LNCaP clone FGC (cell line): ENCODE data around the gene STIM1.

Experiments used
- DNase-seq: peaks from one replicate; pipeline ENCODE4 v3.0.0-alpha.2; 2011; ENCODE audit warnings: low read depth
- H3K4me3 ChIP-seq: 2 replicates; pipeline ENCODE4 v1.5.1; 2011; ENCODE audit warnings: mild to moderate bottlenecking, low read depth, low read length, control low read depth
- TF ChIP-seq, protein P1 (sequence below): IDR thresholded peaks from 2 replicates; pipeline ENCODE4 v1.5.1; 2012; ENCODE audit warnings: mild to moderate bottlenecking; ENCODE audit not compliant: control insufficient read depth, insufficient read depth; ENCODE audit errors: extremely low read depth

STIM1 gene

DNA sequence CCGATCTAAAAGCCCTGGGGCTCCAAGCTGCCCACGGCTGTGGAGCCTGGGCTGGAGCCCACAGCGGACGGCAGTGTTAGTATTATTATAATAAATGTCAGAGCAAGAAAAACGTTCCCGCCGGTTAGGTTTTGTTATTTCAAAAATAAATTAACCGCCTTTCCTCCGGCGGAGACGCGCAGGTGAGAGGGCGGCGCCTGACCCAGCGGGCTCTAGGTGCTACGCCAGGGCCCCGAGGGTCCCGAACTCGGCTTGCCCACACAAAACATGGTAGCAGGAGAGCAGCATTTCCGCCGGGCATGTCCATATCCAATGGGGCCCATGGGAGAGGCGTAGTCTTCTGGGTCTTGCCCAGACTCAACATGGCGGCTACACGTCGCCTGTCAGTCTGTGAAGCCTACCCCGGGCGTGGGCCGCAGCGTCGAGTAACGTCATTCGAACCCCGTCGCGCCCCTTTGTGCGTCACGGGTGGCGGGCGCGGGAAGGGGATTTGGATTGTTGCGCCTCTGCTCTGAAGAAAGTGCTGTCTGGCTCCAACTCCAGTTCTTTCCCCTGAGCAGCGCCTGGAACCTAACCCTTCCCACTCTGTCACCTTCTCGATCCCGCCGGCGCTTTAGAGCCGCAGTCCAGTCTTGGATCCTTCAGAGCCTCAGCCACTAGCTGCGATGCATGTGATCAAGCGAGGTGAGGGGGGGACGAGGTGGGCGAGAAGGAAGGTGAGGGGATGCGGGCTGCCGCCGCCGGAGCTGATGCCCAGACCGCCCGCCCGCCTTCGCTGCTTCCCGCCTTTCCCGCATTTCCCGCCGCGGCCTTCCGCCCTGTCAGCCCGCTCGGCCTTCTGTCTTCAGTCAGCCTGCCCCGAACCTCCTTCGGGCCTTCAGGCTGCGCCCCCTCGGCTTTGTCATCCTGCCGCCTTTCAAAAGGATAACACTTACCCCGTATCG, 239.2 kb downstream of the STIM1 start, which contains the start of gene RRM1:
RRM1 (plus strand) TSS at position 452 of the 944 bp plus-strand sequence; CDS start at position 666, 214 bp downstream.
- TF ChIP-seq, protein P1, sequence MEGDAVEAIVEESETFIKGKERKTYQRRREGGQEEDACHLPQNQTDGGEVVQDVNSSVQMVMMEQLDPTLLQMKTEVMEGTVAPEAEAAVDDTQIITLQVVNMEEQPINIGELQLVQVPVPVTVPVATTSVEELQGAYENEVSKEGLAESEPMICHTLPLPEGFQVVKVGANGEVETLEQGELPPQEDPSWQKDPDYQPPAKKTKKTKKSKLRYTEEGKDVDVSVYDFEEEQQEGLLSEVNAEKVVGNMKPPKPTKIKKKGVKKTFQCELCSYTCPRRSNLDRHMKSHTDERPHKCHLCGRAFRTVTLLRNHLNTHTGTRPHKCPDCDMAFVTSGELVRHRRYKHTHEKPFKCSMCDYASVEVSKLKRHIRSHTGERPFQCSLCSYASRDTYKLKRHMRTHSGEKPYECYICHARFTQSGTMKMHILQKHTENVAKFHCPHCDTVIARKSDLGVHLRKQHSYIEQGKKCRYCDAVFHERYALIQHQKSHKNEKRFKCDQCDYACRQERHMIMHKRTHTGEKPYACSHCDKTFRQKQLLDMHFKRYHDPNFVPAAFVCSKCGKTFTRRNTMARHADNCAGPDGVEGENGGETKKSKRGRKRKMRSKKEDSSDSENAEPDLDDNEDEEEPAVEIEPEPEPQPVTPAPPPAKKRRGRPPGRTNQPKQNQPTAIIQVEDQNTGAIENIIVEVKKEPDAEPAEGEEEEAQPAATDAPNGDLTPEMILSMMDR = no peak
- peak; percentile 89 for DNase-seq
- H3K4me3 ChIP-seq = peak within 1 kb of the TSS; percentile 72

DNA sequence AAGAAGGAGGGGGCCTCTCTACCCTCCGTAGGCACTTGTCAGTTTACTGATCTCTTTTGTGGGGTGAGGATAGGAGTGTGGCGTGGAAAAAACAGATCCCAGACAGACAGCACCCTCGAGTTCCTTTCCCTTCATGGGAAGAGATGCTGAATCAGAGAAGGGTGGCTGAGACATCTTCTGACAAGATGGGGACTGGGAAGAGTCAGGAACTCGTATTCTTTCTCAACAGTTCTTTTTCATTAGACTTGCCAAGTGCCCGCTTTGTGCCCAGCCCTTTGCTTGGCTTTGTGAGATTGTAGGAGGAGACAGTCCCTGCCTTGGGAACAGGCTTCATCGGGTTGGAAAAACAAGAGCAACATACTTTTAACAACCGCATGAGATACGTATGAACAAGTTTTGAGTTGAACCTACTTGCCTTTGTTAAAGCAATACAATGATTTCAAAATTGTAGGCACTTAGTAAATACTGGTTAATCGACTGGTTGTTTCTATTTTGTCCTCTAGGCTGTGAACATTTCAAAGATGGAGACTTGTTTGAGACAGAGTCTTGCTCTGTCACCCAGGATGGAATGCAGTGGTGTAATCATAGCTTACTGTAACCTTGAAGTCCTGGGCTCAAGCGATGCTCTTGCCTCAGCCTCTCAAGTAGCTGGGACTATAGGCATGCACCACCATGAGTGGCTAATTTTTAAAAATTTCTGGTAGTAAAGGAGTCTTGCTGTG, 240.2 kb downstream of the STIM1 start:
- peak overlapping the region; percentile 72 for H3K4me3 ChIP-seq
- TF ChIP-seq, protein P1 = no peak
- no peak for DNase-seq

DNA sequence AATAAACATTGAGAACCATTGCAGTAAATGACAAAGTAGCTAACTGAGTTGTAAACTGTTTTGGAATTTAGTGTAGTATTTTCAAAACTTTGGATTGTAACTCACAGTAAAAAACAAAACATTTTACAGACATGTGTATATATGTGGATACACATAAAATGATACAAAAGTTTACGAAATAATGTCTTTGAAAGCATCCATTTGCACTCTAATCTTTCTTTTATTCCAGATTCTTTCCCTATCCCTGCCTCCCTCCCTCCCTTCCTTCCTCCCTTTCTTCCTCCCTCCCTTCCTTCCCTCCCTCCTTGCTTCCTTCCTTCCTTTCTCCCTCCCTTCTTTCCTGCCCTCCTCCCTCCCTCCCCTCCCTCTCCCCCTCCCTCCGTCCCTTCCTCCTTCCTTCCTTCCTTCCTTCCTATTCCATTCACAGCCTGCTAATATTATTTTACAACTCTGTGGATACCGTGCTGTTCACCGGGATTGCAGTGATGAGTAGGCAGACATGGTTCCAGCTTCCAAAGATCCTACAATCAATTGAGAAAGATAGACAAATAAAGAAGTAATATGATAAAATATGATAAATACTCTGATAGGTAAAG, 242.7 kb downstream of the STIM1 start:
- no peak for DNase-seq
- no peak overlapping the region for H3K4me3 ChIP-seq
- TF ChIP-seq, protein P1 = no peak

DNA sequence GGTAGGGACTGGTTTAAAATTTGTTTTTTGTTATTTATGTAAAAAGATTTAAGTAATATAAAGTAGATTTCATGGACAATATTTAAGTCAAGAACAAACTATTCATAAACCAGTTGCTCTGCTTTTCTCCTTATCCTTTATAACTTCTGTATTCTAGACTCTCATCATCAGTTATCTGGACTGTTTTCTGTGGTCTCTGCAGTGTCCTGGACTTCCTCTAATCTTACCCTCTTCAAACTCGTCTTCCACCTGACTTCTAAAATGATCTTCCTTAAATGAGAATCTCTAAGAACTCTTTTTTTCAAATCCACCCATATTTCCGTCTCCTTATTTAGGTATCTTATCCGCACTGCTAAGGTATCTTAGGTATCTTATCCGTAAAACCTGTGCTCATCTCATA, 247.2 kb downstream of the STIM1 start:
- TF ChIP-seq, protein P1 = no peak
- DNase-seq = no peak

DNA sequence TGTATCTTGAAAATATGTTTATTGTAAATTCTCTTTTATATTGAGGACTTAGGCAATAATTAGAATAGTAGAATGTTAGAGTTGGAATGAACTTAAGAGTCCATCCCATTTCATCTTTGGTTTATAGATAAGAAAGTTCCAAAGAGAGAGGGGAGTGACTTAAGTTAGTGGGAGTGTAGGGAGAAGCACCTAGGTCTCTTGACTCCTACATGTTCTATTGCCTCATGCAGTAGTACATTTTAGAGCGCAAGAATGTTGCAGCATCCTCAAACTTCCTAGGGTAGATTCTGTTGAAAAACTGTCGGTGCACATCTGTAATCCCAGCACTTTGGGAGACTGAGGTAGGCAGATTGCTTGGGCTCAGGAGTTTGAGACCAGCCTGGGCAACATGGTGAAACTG, 247.8 kb downstream of the STIM1 start:
- DNase-seq = no peak
- TF ChIP-seq, protein P1 = no peak

More for the DNA sequence above, 247.2 kb downstream of the STIM1 start:
- no peak overlapping the region for H3K4me3 ChIP-seq

DNA sequence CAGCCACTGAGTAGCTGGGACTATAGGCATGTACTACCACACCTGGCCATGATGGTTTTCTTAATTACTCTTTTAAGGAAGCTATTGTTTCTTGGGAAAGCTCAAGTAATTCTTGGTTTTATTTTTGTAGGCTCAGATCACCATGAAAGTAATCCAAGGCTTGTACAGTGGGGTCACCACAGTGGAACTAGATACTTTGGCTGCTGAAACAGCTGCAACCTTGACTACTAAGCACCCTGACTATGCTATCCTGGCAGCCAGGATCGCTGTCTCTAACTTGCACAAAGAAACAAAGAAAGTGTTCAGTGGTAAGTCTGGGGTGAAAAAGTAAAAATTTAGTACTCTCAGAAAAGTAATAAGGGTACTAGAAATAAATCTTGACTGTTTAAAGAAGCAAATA, 250.5 kb downstream of the STIM1 start:
- no peak for DNase-seq
- TF ChIP-seq, protein P1 = no peak
- no peak overlapping the region for H3K4me3 ChIP-seq

More for the DNA sequence above, 247.8 kb downstream of the STIM1 start:
- no peak overlapping the region for H3K4me3 ChIP-seq
